ENCODE measurements around the gene TBC1D24.
"Not testable (repeated sequence)": the region's sequence is repeated elsewhere in the genome, so short reads cannot be mapped to it uniquely, and the experiment has no call there.

Gene TBC1D24

GRCh38 chr16:2469399-2470233 lies 5.3 kb upstream of the TBC1D24 start:
- no peak for DNase-seq

GRCh38 chr16:2470234-2470601 lies 4.7 kb upstream of the TBC1D24 start:
- no peak for DNase-seq

- DNase-seq = no peak
These were observed 4.3 kb upstream of the TBC1D24 start for GRCh38 chr16:2470603-2471015.

- no peak for DNase-seq
These were observed 3.8 kb upstream of the TBC1D24 start, which contains the start of gene NTN3 for GRCh38 chr16:2471016-2471652. NTN3 (plus strand) TSS chr16:2471297; CDS start chr16:2471702, 405 bp downstream.

GRCh38 chr16:2471653-2472487 lies 3.1 kb upstream of the TBC1D24 start:
- no peak for DNase-seq

GRCh38 chr16:2472488-2472864 lies 2.5 kb upstream of the TBC1D24 start:
- DNase-seq = no peak

GRCh38 chr16:2472885-2473445 lies 2.0 kb upstream of the TBC1D24 start:
- DNase-seq = no peak

- no peak for DNase-seq
These were observed 1.4 kb upstream of the TBC1D24 start for GRCh38 chr16:2473446-2473926.

- no peak for DNase-seq
These were observed 689 bp upstream of the TBC1D24 start for GRCh38 chr16:2473999-2474876.

- no peak for DNase-seq
These were observed 752 bp downstream of the TBC1D24 start for GRCh38 chr16:2475413-2476344.

- no peak for DNase-seq
These were observed 1.4 kb downstream of the TBC1D24 start for GRCh38 chr16:2476345-2476720.

- DNase-seq = no peak
These were observed 1.8 kb downstream of the TBC1D24 start for GRCh38 chr16:2476741-2477140.

- no peak for DNase-seq
These were observed 2.4 kb downstream of the TBC1D24 start for GRCh38 chr16:2477327-2477726.

- no peak for DNase-seq
These were observed 3.4 kb downstream of the TBC1D24 start for GRCh38 chr16:2478279-2478678.

GRCh38 chr16:2479996-2480395 lies 5.1 kb downstream of the TBC1D24 start:
- DNase-seq = not testable (repeated sequence)

- DNase-seq = no peak
These were observed 6.0 kb downstream of the TBC1D24 start for GRCh38 chr16:2480948-2481347.

- no peak for DNase-seq
These were observed 6.7 kb downstream of the TBC1D24 start for GRCh38 chr16:2481676-2482075.

GRCh38 chr16:2482249-2482648 lies 7.3 kb downstream of the TBC1D24 start:
- no peak for DNase-seq

- no peak for DNase-seq
These were observed 8.0 kb downstream of the TBC1D24 start for GRCh38 chr16:2482708-2483534.
